Fibroblast of villous mesenchyme (primary cell): ENCODE measurements around the gene C15orf62. TPM values are rescaled to one million over a fixed set of nuclear protein-coding genes. Genes with fewer than 3 reads are reported as not detected.

ENCODE experiments used
- DNase-seq: peaks from one replicate; pipeline ENCODE4 v3.0.0-alpha.2; 2010; ENCODE audit warnings: low read depth
- H3K4me3 ChIP-seq: 2 replicates; pipeline ENCODE4 v1.5.1; 2011; ENCODE audit warnings: low read depth, mild to moderate bottlenecking, low read length
- total RNA-seq: library from RNA; depleted of rRNA; stranded (reverse); fragments of >200 nt; gene quantifications from 2 replicates; pipeline ENCODE4 v1.2.3, GENCODE V29; 2012
- TF ChIP-seq, protein P1 (sequence below): IDR thresholded peaks from 2 replicates; pipeline ENCODE4 v1.5.1; 2012; ENCODE audit warnings: low read depth, mild to moderate bottlenecking, low read length; ENCODE audit not compliant: insufficient read depth

Gene C15orf62
- total RNA-seq, 1 donor, result not detected

DNA sequence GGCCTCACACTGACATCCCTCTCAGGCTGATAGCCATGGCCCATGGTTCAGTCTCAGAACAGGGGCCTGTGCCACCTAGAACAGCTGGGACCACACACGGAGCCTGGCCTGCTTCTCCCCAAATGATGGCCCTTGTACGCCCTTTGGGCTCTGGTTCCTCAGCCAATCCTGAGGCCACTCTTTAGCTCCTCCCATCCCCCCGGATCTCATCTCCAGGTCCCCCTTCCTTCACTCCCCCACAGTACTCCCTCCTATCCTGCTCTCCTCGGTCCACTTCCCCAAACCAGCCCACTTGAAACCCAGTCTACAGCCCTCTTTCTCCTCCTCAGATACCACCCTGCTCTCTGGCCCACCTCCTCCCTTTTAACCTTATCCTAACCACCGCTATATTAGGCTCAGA is 19.3 kb downstream of the C15orf62 start:
- TF ChIP-seq, protein P1, sequence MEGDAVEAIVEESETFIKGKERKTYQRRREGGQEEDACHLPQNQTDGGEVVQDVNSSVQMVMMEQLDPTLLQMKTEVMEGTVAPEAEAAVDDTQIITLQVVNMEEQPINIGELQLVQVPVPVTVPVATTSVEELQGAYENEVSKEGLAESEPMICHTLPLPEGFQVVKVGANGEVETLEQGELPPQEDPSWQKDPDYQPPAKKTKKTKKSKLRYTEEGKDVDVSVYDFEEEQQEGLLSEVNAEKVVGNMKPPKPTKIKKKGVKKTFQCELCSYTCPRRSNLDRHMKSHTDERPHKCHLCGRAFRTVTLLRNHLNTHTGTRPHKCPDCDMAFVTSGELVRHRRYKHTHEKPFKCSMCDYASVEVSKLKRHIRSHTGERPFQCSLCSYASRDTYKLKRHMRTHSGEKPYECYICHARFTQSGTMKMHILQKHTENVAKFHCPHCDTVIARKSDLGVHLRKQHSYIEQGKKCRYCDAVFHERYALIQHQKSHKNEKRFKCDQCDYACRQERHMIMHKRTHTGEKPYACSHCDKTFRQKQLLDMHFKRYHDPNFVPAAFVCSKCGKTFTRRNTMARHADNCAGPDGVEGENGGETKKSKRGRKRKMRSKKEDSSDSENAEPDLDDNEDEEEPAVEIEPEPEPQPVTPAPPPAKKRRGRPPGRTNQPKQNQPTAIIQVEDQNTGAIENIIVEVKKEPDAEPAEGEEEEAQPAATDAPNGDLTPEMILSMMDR, result no peak
- no peak overlapping the region for H3K4me3 ChIP-seq
- no peak for DNase-seq

DNA sequence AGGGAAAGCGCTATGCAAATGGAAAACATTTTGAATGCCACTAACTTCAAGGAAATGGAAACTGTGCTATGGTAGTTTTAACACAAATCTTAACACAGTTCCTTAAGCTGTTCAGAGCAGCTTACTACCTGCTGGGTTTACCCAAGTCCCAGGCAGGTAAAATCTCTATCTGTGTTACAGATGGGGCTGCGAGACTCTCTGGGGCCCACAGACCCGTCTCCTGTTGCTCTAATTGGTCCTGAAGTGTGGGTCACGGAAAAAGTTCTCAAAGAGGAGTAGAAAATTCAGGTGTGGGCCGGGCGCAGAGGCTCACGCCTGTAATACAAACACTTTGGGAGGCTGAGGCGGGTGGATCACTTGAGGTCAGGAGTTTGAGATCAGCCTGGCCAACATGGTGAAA is 20.2 kb downstream of the C15orf62 start:
- no peak overlapping the region for H3K4me3 ChIP-seq
- TF ChIP-seq, protein P1, result no peak
- DNase-seq, result no peak

DNA sequence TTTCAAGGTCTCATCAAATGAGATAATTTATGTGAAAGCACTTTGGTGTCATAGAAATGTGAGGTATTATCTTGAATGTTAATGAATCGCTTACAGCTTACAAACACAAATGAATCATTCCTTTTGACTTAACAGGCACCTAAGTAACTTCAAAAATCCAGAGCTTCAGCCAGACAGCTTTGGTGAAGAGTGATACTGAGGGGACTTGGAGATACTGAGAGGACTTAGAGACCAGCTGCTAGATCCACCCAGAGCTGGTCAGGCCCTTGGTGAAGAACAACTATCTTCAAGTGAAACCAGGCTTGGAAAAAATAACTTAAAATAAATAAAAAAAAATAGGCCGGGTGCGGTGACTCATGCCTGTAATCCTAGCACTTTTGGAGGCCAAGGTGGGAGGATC is 20.9 kb downstream of the C15orf62 start:
- TF ChIP-seq, protein P1, result no peak
- DNase-seq, result peak; percentile 27
- no peak overlapping the region for H3K4me3 ChIP-seq

DNA sequence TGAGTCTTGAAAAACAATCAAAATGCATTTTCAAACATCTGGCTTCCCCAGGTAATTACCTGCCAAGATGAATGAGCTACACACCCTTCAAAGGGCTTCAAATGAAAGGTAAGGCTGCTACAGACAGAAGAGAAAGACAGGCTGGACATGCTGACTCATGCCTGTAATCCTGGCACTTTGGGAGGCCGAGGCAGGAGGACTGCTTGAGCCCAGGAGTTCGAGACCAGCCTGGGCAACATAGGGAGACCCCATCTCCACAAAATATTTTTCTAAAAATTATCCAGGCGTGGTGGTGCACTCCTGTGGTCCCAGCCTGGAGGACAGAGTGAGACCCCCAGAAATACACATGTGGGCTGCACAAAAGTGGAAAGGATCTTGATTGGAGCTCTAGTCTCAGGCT is 22.6 kb downstream of the C15orf62 start:
- no peak overlapping the region for H3K4me3 ChIP-seq
- TF ChIP-seq, protein P1, result no peak
- no peak for DNase-seq

GRCh38 chr15:40793216-40793989 is 23.6 kb downstream of the C15orf62 start:
- DNase-seq, result peak; percentile 89
- TF ChIP-seq, protein P1, result no peak
- no peak overlapping the region for H3K4me3 ChIP-seq

DNA sequence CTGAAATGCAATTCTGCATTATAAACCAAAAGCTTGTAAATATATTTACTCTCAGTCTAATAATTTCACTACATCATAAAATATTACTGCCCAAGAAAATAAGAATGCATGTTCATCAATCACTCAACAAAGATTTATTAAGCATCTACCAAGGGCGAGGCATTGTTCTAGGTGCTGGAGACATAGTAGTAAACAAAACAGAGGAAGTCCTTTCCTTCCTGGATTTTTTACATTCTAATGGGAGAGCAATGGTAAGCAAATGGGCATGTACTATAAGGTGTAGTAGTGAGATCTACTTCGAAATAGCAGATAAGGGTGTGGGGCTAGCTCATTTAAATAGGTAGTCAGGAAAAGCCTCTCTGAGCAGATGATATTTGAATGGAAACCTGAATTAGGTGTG is 26.3 kb downstream of the C15orf62 start:
- TF ChIP-seq, protein P1, result no peak
- H3K4me3 ChIP-seq, result no peak overlapping the region
- no peak for DNase-seq

DNA sequence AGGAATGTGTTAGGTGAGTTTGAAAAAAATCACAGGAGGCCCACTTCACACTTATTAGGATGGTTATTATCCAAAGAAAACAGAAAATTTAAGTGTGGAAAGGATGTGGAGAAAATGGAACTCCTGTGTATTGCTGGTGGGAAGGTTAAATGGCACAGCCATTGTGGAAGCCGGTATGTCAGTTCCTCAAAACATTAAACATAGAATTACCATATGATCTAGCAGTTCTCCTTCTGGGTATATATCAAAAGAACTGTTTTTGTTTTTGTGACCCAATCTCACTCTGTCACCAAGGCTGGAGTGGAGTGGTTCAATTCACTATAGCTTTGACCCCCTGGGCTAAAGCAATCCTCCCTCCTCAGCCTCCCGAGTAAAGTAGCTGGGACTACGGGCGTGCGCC is 26.7 kb downstream of the C15orf62 start:
- no peak for DNase-seq
- no peak overlapping the region for H3K4me3 ChIP-seq

More for the DNA sequence above, 26.7 kb downstream of the C15orf62 start:
- TF ChIP-seq, protein P1, result no peak
